ENCODE data around the gene FZD1.

DNA sequence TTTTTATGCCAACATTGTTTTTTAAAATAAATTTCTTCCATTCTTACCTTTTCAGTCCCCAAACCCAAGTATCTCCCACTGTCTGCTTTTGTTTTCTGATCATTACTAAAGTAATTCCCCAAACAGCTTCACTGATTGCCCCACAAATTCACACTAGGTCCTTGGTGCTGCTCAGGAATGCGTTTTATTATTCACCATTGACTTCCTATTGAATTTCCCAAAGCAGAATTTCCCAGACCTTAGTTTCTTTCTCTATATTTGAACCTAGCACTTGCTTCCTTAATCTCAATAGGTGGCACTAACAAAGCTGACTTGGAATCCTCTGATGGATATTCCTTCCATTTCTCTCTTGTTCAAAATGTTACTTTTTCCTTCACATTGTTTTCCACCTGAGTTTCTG is 52.2 kb downstream of the FZD1 start:
- TF ChIP-seq, protein P1, sequence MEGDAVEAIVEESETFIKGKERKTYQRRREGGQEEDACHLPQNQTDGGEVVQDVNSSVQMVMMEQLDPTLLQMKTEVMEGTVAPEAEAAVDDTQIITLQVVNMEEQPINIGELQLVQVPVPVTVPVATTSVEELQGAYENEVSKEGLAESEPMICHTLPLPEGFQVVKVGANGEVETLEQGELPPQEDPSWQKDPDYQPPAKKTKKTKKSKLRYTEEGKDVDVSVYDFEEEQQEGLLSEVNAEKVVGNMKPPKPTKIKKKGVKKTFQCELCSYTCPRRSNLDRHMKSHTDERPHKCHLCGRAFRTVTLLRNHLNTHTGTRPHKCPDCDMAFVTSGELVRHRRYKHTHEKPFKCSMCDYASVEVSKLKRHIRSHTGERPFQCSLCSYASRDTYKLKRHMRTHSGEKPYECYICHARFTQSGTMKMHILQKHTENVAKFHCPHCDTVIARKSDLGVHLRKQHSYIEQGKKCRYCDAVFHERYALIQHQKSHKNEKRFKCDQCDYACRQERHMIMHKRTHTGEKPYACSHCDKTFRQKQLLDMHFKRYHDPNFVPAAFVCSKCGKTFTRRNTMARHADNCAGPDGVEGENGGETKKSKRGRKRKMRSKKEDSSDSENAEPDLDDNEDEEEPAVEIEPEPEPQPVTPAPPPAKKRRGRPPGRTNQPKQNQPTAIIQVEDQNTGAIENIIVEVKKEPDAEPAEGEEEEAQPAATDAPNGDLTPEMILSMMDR (IDR thresholded peaks at IDR 0.05; ENCODE audit: borderline replicate concordance, extremely low read depth, low read length, poor library complexity, severe bottlenecking): no peak
- no peak for TF ChIP-seq EZH2 (IDR thresholded peaks at IDR 0.05; ENCODE audit: borderline replicate concordance, low read depth, low read length, severe bottlenecking)
